Peyer's patch (tissue), 4 donors: ENCODE measurements around the gene CRIP3. TPM values are rescaled to one million over a fixed set of nuclear protein-coding genes. Genes with fewer than 3 reads are reported as not detected.
A peak's percentile ranks its signal among the peaks of the same experiment; 100 is the strongest.

Experiments
- DNase-seq, 3 donors: peaks; one replicate each; pipeline ENCODE4 v3.0.0-alpha.2; 2017 to 2019
- H3K27ac ChIP-seq, 4 donors: fragments of 200-600 bp; sonication (generic); one replicate each; pipeline ENCODE4 v1.5.1; 2016 to 2019
- H3K27me3 ChIP-seq, 2 donors: fragments of 200-600 bp; sonication (generic); one replicate each; pipeline ENCODE4 v1.5.1; 2019
- H3K36me3 ChIP-seq, 3 donors: fragments of 200-600 bp; sonication (generic); one replicate each; pipeline ENCODE4 v1.5.1; 2016 to 2019
- H3K4me1 ChIP-seq, 4 donors: fragments of 200-600 bp; sonication (generic); one replicate each; pipeline ENCODE4 v1.5.1; 2016 to 2019
- H3K4me3 ChIP-seq, 4 donors: fragments of 200-600 bp; sonication (generic); 1 replicate in 3 of 4; 2 replicates in 1 of 4; pipeline ENCODE4 v1.5.1; 2016 to 2019; ENCODE audit warnings: mild to moderate bottlenecking in 1 of 4
- H3K9me3 ChIP-seq, 4 donors: fragments of 200-600 bp; sonication (generic); one replicate each; pipeline ENCODE4 v1.5.1; 2016 to 2019; ENCODE audit warnings: mild to moderate bottlenecking in 1 of 4
- POLR2A ChIP-seq, 2 donors: fragments of 450-650 bp; IDR thresholded peaks; one replicate each; pipeline ENCODE4 v1.5.1; 2017; ENCODE audit warnings: antibody characterized with exemption in 2 of 2, mild to moderate bottlenecking in 2 of 2, moderate library complexity in 2 of 2
- total RNA-seq, 4 donors: library from RNA; depleted of rRNA; stranded (reverse); fragments of >200 nt; gene quantifications; one replicate each; pipeline ENCODE4 v1.1.0, GENCODE V29; 2016
- TF ChIP-seq, protein P1 (sequence below), 6 experiments: fragments of 450-650 bp in 4 of 6; fragments of 200-600 bp in 2 of 6; sonication (generic) in 1 of 6; IDR thresholded peaks; one replicate each; pipeline ENCODE4 v1.5.1; 2017 to 2019; ENCODE audit warnings: antibody characterized with exemption in 6 of 6, mild to moderate bottlenecking in 3 of 6, moderate library complexity in 1 of 6

CRIP3 gene
- total RNA-seq, 4 donors from 2014 or later, result 6.8 TPM; not detected in 3

DNA sequence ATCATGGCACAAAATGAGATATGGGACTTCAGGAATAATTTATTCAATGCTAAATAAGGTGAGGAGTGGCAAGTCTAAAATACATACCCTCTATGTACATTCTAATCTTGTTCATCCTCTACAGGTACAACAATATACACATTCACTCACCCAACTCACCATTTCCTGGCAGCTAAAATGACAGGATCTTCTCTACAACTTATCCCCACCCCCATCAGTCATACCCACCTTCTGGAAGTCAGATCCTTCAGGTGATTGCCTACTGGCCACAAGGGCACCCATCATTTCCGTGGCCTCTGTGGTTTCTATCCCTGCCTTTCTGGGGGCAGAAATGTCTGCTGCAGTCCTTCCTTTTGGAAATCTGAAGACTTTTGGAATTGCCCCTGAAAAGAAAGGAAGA lies 22.8 kb upstream of the CRIP3 start:
- H3K27ac ChIP-seq, result no peak overlapping the region
- H3K36me3 ChIP-seq, result no peaks in the 10 kb centered on the region
- no peaks in the 10 kb centered on the region for H3K27me3 ChIP-seq
- H3K9me3 ChIP-seq, result no peaks in the 10 kb centered on the region
- no peak for TF ChIP-seq POLR2A (IDR thresholded peaks at IDR 0.05)
- TF ChIP-seq, protein P1, sequence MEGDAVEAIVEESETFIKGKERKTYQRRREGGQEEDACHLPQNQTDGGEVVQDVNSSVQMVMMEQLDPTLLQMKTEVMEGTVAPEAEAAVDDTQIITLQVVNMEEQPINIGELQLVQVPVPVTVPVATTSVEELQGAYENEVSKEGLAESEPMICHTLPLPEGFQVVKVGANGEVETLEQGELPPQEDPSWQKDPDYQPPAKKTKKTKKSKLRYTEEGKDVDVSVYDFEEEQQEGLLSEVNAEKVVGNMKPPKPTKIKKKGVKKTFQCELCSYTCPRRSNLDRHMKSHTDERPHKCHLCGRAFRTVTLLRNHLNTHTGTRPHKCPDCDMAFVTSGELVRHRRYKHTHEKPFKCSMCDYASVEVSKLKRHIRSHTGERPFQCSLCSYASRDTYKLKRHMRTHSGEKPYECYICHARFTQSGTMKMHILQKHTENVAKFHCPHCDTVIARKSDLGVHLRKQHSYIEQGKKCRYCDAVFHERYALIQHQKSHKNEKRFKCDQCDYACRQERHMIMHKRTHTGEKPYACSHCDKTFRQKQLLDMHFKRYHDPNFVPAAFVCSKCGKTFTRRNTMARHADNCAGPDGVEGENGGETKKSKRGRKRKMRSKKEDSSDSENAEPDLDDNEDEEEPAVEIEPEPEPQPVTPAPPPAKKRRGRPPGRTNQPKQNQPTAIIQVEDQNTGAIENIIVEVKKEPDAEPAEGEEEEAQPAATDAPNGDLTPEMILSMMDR (IDR thresholded peaks at IDR 0.05), result no peak
- no peak overlapping the region for H3K4me3 ChIP-seq
- DNase-seq, result no peak
- no peaks in the 10 kb centered on the region for H3K4me1 ChIP-seq

DNA sequence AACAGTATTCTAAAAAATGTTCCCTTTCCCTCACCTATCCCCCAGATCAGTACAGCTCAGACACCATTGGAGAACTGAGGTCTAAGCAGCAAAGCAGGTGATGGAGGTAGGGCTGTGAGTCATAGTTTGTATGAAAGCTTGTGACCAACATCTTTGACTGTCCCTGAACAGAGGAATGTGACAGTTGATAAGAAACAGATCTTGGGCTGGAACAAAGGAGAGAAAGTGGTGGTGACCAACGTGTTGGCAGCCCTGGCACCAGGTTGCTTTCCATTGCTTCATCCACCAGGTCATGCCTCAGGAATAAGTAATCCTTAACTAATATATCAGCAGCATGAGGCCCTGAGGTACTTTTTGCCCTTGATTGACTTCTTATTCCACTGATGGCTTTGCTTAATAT lies 19.9 kb upstream of the CRIP3 start:
- Histone ChIP-seq H3K27ac (no peak overlapping the region), H3K4me1 (no peaks in the 10 kb centered on the region), H3K9me3 (no peaks in the 10 kb centered on the region), H3K27me3 (no peaks in the 10 kb centered on the region), H3K36me3 (no peaks in the 10 kb centered on the region), H3K4me3 (no peak overlapping the region)
- no peak for DNase-seq
- TF ChIP-seq POLR2A (IDR thresholded peaks at IDR 0.05), result no peak
- TF ChIP-seq, protein P1 (IDR thresholded peaks at IDR 0.05), result no peak

DNA sequence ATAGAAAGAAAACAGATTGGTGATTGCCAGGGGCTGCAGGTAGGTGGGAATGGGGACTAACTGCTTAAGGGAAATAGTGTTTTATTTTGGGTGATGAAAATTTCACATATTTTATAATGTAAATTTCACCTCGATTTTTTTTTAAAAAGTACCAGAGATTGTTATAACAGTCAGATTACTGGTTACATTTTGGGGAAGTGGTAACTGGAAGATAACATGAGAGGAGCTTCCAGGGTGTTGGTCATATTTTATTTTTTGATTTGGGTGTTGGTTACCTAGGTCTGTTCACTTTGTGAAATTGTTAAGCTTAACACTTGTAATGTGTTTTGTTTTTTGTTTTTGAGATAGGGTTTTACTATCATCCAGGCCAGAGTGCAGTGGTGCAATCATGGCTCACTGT lies 17.2 kb upstream of the CRIP3 start:
- no peak for DNase-seq
- no peak overlapping the region for H3K27ac ChIP-seq
- H3K27me3 ChIP-seq, result no peaks in the 10 kb centered on the region
- TF ChIP-seq, protein P1 (IDR thresholded peaks at IDR 0.05), result no peak
- no peak for TF ChIP-seq POLR2A (IDR thresholded peaks at IDR 0.05)
- H3K4me3 ChIP-seq, result no peak overlapping the region
- H3K4me1 ChIP-seq, result no peaks in the 10 kb centered on the region
- H3K36me3 ChIP-seq, result no peaks in the 10 kb centered on the region
- H3K9me3 ChIP-seq, result no peaks in the 10 kb centered on the region

DNA sequence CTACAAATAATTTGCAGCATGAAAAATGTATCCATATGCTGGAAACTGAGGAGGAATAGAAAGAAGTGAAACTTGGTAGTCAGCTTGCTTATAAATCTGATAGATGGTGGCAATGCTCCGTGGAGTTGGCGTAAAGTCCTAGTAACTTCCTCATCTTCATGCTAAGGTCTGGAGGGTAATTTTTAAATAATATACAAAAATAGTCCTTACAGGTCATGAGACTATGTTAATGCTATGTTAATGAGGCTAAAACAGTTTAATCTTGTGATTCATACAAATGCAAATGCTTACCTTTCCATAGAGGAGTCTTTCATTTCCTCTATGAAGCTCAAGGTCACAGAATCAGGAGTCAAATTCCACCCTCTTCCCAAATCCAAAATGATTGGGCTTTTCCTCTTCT lies 9.4 kb upstream of the CRIP3 start:
- Histone ChIP-seq H3K27me3 (no peaks in the 10 kb centered on the region), H3K27ac (peak overlapping the region in 1 of 4 donors; percentile 28), H3K9me3 (no peaks in the 10 kb centered on the region), H3K4me3 (no peak overlapping the region), H3K4me1 (peaks cover 0 to 1% (median 0%) of the 10 kb centered on the region in 4 donors), H3K36me3 (no peaks in the 10 kb centered on the region)
- TF ChIP-seq, protein P1 (IDR thresholded peaks at IDR 0.05), result no peak
- DNase-seq, result no peak

DNA sequence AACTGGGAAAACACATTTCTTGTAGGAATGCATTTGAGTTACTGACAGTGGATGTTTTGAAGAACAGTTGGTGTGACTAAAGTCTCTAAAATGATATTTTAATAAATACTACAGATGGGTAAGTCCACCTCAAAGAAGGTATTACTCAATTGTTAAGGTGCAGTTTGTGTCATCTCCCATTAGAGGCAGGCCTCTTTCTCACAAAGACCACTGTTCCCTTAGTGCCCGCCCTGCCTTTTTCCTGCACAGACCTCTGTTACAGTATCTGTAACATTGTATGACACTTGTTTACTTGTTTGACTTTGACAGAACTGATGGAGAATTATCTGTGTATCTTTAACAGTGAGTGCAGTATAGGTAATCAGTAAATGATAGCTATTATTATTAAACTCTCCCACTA lies 5.2 kb upstream of the CRIP3 start:
- no peak for TF ChIP-seq POLR2A (IDR thresholded peaks at IDR 0.05)
- TF ChIP-seq, protein P1 (IDR thresholded peaks at IDR 0.05), result no peak
- Histone ChIP-seq H3K4me1 (peaks cover 0 to 8% (median 5%) of the 10 kb centered on the region in 4 donors), H3K27me3 (no peaks in the 10 kb centered on the region), H3K4me3 (no peak overlapping the region), H3K27ac (no peak overlapping the region), H3K36me3 (no peaks in the 10 kb centered on the region), H3K9me3 (no peaks in the 10 kb centered on the region)
- no peak for DNase-seq

DNA sequence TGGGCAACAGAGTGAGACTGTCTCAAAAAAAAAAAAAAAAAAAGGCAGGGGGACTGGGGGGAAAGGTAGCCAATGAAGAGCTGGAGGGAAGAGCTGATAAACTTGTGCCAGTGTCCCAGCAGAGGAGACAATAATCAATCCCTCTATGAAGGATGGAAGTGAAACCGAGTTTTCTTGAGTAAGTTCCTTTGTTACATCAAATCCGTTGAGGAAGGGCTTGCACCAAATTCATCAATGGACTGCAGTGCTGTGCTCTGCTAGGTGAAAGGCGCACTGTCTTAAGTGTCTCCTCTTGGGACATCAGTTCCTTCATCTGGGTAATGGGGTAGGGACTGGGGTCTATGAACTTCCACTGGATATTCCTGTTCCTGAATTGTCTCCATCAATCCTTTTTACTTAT lies 3.0 kb upstream of the CRIP3 start:
- no peak for DNase-seq
- H3K27ac ChIP-seq, result no peak overlapping the region
- TF ChIP-seq POLR2A (IDR thresholded peaks at IDR 0.05), result no peak
- TF ChIP-seq, protein P1 (IDR thresholded peaks at IDR 0.05), result no peak
- H3K4me1 ChIP-seq, result peaks cover 0 to 13% (median 10%) of the 10 kb centered on the region in 4 donors
- no peaks in the 10 kb centered on the region for H3K27me3 ChIP-seq
- no peak overlapping the region for H3K4me3 ChIP-seq
- no peaks in the 10 kb centered on the region for H3K36me3 ChIP-seq
- no peaks in the 10 kb centered on the region for H3K9me3 ChIP-seq
